Panc1 (cell line): ENCODE data around the gene PSORS1C1. TPM values are rescaled to one million over a fixed set of nuclear protein-coding genes. Genes with fewer than 3 reads are reported as not detected.

Source experiments
- ATAC-seq: fragments of 200-7000 bp; cut with Tn5 transposase; 2 replicates; pipeline ENCODE4 v1.9.1; 2020; ENCODE audit warnings: mild to moderate bottlenecking, moderate library complexity
- BruUV-seq: library from RNA; stranded (reverse); fragments of 400-500 nt; replicated peaks from 2 replicates; lab custom pipeline; 2021; lab: Mats Ljungman, UMichigan
- CTCF ChIA-PET: fragments of 300-600 bp; sonication (Branson Sonifier 250); formaldehyde crosslinking; loops from one replicate; lab custom pipeline; 2022; ENCODE audit warnings: antibody characterized with exemption; lab: Charles Lee
- POLR2A ChIA-PET: fragments of 300-600 bp; sonication (Branson Sonifier 250); formaldehyde crosslinking; loops from one replicate; lab custom pipeline; 2022; ENCODE audit warnings: antibody characterized with exemption; lab: Charles Lee
- DNase-seq: peaks from one replicate; pipeline ENCODE4 v3.0.0-alpha.2; 2010; ENCODE audit warnings: low read depth, low spot score
- H3K27ac ChIP-seq: 2 replicates; pipeline ENCODE4 v1.5.1; 2011; ENCODE audit warnings: mild to moderate bottlenecking, low read length, inconsistent platforms
- H3K27me3 ChIP-seq: fragments of 200-500 bp; sonication (Bioruptor generic); 2 replicates; pipeline ENCODE4 v1.6.0; 2014; ENCODE audit warnings: low read length, inconsistent platforms; ENCODE audit not compliant: control insufficient read depth, insufficient read depth
- H3K36me3 ChIP-seq: fragments of 200-500 bp; sonication (Bioruptor generic); 2 replicates; pipeline ENCODE4 v1.5.1; 2014; ENCODE audit warnings: inconsistent platforms, mild to moderate bottlenecking, low read length, moderate library complexity; ENCODE audit not compliant: control insufficient read depth, insufficient read depth
- H3K4me1 ChIP-seq: 2 replicates; pipeline ENCODE4 v1.5.1; 2011; ENCODE audit warnings: inconsistent platforms, mild to moderate bottlenecking, low read length, moderate library complexity; ENCODE audit not compliant: control insufficient read depth, insufficient read depth
- H3K4me3 ChIP-seq, 2 experiments: 2 replicates each; pipeline ENCODE4 v1.5.1; 2011 to 2012; ENCODE audit warnings: low read depth in 2 of 2, low read length in 2 of 2, mild to moderate bottlenecking in 2 of 2, inconsistent platforms in 1 of 2, moderate library complexity in 1 of 2
- H3K9me3 ChIP-seq: fragments of 200-500 bp; sonication (Bioruptor generic); 2 replicates; pipeline ENCODE4 v1.5.1; 2014; ENCODE audit warnings: low read depth, mild to moderate bottlenecking, inconsistent platforms, low read length, moderate library complexity; ENCODE audit not compliant: control insufficient read depth, insufficient read depth
- CTCF ChIP-seq: fragments of 450-650 bp; IDR thresholded peaks from 2 replicates; pipeline ENCODE4 v1.5.1; 2017; ENCODE audit warnings: mild to moderate bottlenecking
- POLR2AphosphoS5 ChIP-seq: IDR thresholded peaks from 2 replicates; pipeline ENCODE4 v1.6.1; 2012; ENCODE audit warnings: mild to moderate bottlenecking, low read depth, low read length, moderate library complexity
- SIN3A ChIP-seq: IDR thresholded peaks from 2 replicates; pipeline ENCODE4 v1.6.1; 2012; ENCODE audit warnings: low read depth, mild to moderate bottlenecking, low read length, moderate library complexity, borderline replicate concordance; ENCODE audit not compliant: insufficient read depth
- TCF7L2 ChIP-seq: IDR thresholded peaks from 2 replicates; pipeline ENCODE4 v1.6.1; 2011; ENCODE audit warnings: mild to moderate bottlenecking, low read depth, low read length, inconsistent platforms
- in situ Hi-C: cut with HindIII; loops from 2 replicates; pipeline ENCODE4 v1.10.0; 2016; ENCODE audit warnings: low sequenced_read_pairs, low pct_unique_long_range_greater_than_20kb
- intact Hi-C: fragments of 100-400 bp; cut with micrococcal nuclease; formaldehyde crosslinking; loops from one replicate; pipeline ENCODE4 v1.10.0; 2022; ENCODE audit not compliant: unreplicated experiment
- total RNA-seq: library from RNA; stranded (reverse); gene quantifications from one replicate; pipeline ENCODE4 v1.2.1, GENCODE V29; 2021; ENCODE audit not compliant: unreplicated experiment
- TF ChIP-seq, protein P1 (sequence below), 2 experiments: IDR thresholded peaks; 2 replicates each; pipeline ENCODE4 v1.6.1; 2011 to 2012; ENCODE audit warnings: low read depth in 2 of 2, control low read depth in 1 of 2, low read length in 1 of 2, mild to moderate bottlenecking in 1 of 2, moderate library complexity in 1 of 2; ENCODE audit not compliant: insufficient read depth in 1 of 2

PSORS1C1 gene
- total RNA-seq, 1 experiment from 2014 or later: 2.9 TPM

DNA sequence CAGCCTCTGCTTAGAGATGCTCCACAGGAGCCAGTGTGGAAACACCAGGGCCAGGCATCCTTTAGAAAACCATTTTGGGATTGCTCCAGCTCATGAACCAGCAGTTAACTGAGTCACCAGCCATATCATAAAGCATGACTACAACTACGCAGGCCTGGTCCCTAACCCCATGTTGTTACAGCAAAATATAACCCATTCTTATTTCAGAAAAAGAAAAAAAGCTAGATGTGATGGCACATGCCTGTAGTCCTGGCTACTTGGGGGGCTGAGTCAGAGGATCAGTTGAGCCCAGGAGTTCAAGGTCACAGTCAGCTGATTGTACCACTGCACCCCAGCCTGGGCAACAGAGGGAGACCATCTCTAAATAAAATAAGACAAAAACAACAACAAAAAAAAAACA is 39.1 kb upstream of the PSORS1C1 start:
- intact Hi-C loops (no loop called here), in situ Hi-C loops (loop anchor here (10.0 kb wide), 1 partner anchor 211 kb away; no protein-coding TSS in a partner anchor)
- DNase-seq (no peak), ATAC-seq (no peak)
- Histone ChIP-seq H3K9me3 (no peaks in the 10 kb centered on the region), H3K27me3 (no peaks in the 10 kb centered on the region), H3K4me3 (no peak overlapping the region), H3K27ac (no peak overlapping the region), H3K36me3 (no peaks in the 10 kb centered on the region), H3K4me1 (peaks cover under 1% of the 10 kb centered on the region)
- TF ChIP-seq, protein P1, sequence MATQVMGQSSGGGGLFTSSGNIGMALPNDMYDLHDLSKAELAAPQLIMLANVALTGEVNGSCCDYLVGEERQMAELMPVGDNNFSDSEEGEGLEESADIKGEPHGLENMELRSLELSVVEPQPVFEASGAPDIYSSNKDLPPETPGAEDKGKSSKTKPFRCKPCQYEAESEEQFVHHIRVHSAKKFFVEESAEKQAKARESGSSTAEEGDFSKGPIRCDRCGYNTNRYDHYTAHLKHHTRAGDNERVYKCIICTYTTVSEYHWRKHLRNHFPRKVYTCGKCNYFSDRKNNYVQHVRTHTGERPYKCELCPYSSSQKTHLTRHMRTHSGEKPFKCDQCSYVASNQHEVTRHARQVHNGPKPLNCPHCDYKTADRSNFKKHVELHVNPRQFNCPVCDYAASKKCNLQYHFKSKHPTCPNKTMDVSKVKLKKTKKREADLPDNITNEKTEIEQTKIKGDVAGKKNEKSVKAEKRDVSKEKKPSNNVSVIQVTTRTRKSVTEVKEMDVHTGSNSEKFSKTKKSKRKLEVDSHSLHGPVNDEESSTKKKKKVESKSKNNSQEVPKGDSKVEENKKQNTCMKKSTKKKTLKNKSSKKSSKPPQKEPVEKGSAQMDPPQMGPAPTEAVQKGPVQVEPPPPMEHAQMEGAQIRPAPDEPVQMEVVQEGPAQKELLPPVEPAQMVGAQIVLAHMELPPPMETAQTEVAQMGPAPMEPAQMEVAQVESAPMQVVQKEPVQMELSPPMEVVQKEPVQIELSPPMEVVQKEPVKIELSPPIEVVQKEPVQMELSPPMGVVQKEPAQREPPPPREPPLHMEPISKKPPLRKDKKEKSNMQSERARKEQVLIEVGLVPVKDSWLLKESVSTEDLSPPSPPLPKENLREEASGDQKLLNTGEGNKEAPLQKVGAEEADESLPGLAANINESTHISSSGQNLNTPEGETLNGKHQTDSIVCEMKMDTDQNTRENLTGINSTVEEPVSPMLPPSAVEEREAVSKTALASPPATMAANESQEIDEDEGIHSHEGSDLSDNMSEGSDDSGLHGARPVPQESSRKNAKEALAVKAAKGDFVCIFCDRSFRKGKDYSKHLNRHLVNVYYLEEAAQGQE (IDR thresholded peaks at IDR 0.05; ENCODE audit: insufficient read depth in 1 of 2, low read depth in 2 of 2, low read length in 1 of 2): no peak
- TF ChIP-seq SIN3A (no peak), POLR2AphosphoS5 (no peak), TCF7L2 (no peak), CTCF (no peak)
- ChIA-PET CTCF (no interaction called here), POLR2A (interaction anchor here (0.6 kb wide), 1 partner anchor 129 kb away, joined by 9 read pairs; no protein-coding TSS in a partner anchor)
- no TSS peak for BruUV-seq

GRCh38 chr6:31076611-31077010 is 38.0 kb upstream of the PSORS1C1 start:
- CTCF ChIA-PET: no interaction called here
- no peak for DNase-seq
- TF ChIP-seq, protein P1 (IDR thresholded peaks at IDR 0.05; ENCODE audit: insufficient read depth in 1 of 2, low read depth in 2 of 2, low read length in 1 of 2): no peak
- no peak for TF ChIP-seq TCF7L2
- TF ChIP-seq POLR2AphosphoS5: no peak
- TF ChIP-seq CTCF: no peak
- no peak for TF ChIP-seq SIN3A
- H3K9me3 ChIP-seq: no peaks in the 10 kb centered on the region
- no peak overlapping the region for H3K4me3 ChIP-seq
- intact Hi-C loops: no loop called here
- no peaks in the 10 kb centered on the region for H3K36me3 ChIP-seq
- ATAC-seq: no peak
- POLR2A ChIA-PET: interaction anchor here (0.7 kb wide), 1 partner anchor 254 kb away, joined by 4 read pairs; no protein-coding TSS in a partner anchor
- no peaks in the 10 kb centered on the region for H3K4me1 ChIP-seq
- H3K27ac ChIP-seq: no peak overlapping the region
- in situ Hi-C loops: loop anchor here (10.0 kb wide), 1 partner anchor 212 kb away; no protein-coding TSS in a partner anchor
- H3K27me3 ChIP-seq: no peaks in the 10 kb centered on the region
- no TSS peak for BruUV-seq
